OCI-LY7 (cell line): Measurements from ENCODE around the gene UACA. TPM values are rescaled to one million over a fixed set of nuclear protein-coding genes. Genes with fewer than 3 reads are reported as not detected.

Source experiments
- BruUV-seq: library from RNA; stranded (reverse); fragments of 400-500 nt; replicated peaks from 2 replicates; lab custom pipeline; 2021; lab: Mats Ljungman, UMichigan
- CTCF ChIA-PET: fragments of 300-600 bp; sonication (Branson Sonifier 250); formaldehyde crosslinking; loops from one replicate; lab custom pipeline; 2022; ENCODE audit warnings: antibody characterized with exemption; ENCODE audit not compliant: unreplicated experiment; lab: Charles Lee
- POLR2A ChIA-PET: fragments of 300-600 bp; sonication (Branson Sonifier 250); formaldehyde crosslinking; loops from one replicate; lab custom pipeline; 2022; ENCODE audit warnings: antibody characterized with exemption; lab: Charles Lee
- DNase-seq: peaks from one replicate; pipeline ENCODE4 v3.0.0-alpha.2; 2015; ENCODE audit warnings: low spot score
- H2AFZ ChIP-seq: fragments of 200-600 bp; sonication (generic), shearing (Covaris generic); 2 replicates; pipeline ENCODE4 v1.6.1; 2014; ENCODE audit warnings: mild to moderate bottlenecking, antibody characterized with exemption, low read length, moderate library complexity
- H3K27ac ChIP-seq: fragments of 200-600 bp; sonication (generic); 2 replicates; pipeline ENCODE4 v1.5.1; 2014; ENCODE audit warnings: mixed run types, low read depth, mild to moderate bottlenecking, moderate library complexity, low read length, inconsistent platforms; ENCODE audit not compliant: poor library complexity, severe bottlenecking
- H3K36me3 ChIP-seq: fragments of 200-600 bp; sonication (generic); 2 replicates; pipeline ENCODE4 v1.6.1; 2014; ENCODE audit warnings: mild to moderate bottlenecking, antibody characterized with exemption, low read length, moderate library complexity, mixed read lengths; ENCODE audit not compliant: insufficient read depth
- H3K4me1 ChIP-seq: fragments of 200-600 bp; sonication (generic); 2 replicates; pipeline ENCODE4 v1.5.1; 2014; ENCODE audit warnings: mild to moderate bottlenecking, low read length; ENCODE audit not compliant: insufficient read depth, poor library complexity, severe bottlenecking
- H3K4me2 ChIP-seq: fragments of 200-600 bp; sonication (generic); 2 replicates; pipeline ENCODE4 v1.6.1; 2014; ENCODE audit warnings: mild to moderate bottlenecking, low read length
- H3K4me3 ChIP-seq: fragments of 200-600 bp; sonication (generic); 2 replicates; pipeline ENCODE4 v1.5.1; 2014; ENCODE audit warnings: mild to moderate bottlenecking, low read depth, low read length; ENCODE audit not compliant: poor library complexity, severe bottlenecking
- H3K79me2 ChIP-seq: fragments of 200-600 bp; sonication (generic); 2 replicates; pipeline ENCODE4 v1.6.1; 2016; ENCODE audit warnings: low read depth, mild to moderate bottlenecking, low read length, moderate library complexity, mixed read lengths; ENCODE audit not compliant: insufficient read depth
- H3K9me2 ChIP-seq: fragments of 200-600 bp; sonication (generic); 2 replicates; pipeline ENCODE4 v1.6.1; 2016; ENCODE audit warnings: mild to moderate bottlenecking, low read length, mixed read lengths; ENCODE audit not compliant: insufficient read depth
- H3K9me3 ChIP-seq: fragments of 200-600 bp; sonication (generic); 2 replicates; pipeline ENCODE4 v1.6.1; 2014; ENCODE audit warnings: mild to moderate bottlenecking, mixed run types, low read length, mixed read lengths
- H4K20me1 ChIP-seq: fragments of 200-600 bp; sonication (generic); 2 replicates; pipeline ENCODE4 v1.6.1; 2014; ENCODE audit warnings: mild to moderate bottlenecking, antibody characterized with exemption, low read length, moderate library complexity, mixed read lengths; ENCODE audit not compliant: insufficient read depth
- EZH2phosphoT487 ChIP-seq: fragments of 200-600 bp; sonication (generic); IDR thresholded peaks from 2 replicates; pipeline ENCODE4 v1.6.1; 2018; ENCODE audit warnings: low read depth, borderline replicate concordance, mild to moderate bottlenecking, mixed run types, antibody characterized with exemption, low read length, moderate library complexity, mixed read lengths
- intact Hi-C: fragments of 100-400 bp; cut with micrococcal nuclease; formaldehyde crosslinking; loops from one replicate; pipeline ENCODE4 v1.10.0; 2022; ENCODE audit not compliant: unreplicated experiment
- total RNA-seq, 2 experiments: library from RNA; depleted of rRNA in 1 of 2; stranded (reverse); fragments of >200 nt in 1 of 2; shearing (Covaris generic) in 1 of 2; gene quantifications; 2 replicates each; pipeline ENCODE4 v1.2.3, GENCODE V29; 2014 to 2022
- TF ChIP-seq, protein P1 (sequence below): fragments of 200-600 bp; sonication (generic); conservative IDR thresholded peaks from 2 replicates; pipeline ENCODE4 v1.5.1; 2014; ENCODE audit warnings: mild to moderate bottlenecking, antibody characterized with exemption, low read length, moderate library complexity, mixed read lengths

The UACA gene
- total RNA-seq, 2 experiments from 2014 or later: not detected

DNA sequence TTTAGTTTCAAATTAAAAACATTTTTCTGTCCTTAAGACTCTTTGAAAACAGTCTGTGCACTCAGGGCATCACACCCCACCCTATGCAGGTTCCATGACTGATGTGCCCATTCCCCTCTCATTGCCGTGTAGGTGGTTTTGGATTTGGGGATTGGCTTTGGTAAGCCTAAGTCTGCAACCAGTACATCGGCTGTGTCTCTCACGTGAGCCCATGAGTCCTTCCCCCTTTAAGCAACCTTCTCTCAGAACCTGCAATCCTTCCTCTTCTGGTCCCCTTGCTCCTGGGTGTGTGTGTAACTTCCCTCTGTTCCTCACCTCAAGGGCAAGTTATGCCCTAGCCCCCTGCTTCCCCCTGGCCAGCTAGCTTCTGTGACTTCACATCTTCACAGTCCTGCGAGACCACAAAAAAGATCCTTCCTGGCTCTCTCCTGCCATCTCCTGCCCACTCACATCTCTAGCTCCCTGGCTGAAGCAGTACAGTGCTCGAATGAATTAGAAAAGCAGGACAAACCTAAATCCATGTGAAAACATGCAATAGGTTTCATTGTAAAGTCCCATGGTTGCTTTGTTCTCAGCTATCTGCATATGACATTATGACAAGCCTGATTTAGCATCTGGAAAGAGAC is 126.7 kb downstream of the UACA start:
- no peak for DNase-seq
- BruUV-seq: no TSS peak

DNA sequence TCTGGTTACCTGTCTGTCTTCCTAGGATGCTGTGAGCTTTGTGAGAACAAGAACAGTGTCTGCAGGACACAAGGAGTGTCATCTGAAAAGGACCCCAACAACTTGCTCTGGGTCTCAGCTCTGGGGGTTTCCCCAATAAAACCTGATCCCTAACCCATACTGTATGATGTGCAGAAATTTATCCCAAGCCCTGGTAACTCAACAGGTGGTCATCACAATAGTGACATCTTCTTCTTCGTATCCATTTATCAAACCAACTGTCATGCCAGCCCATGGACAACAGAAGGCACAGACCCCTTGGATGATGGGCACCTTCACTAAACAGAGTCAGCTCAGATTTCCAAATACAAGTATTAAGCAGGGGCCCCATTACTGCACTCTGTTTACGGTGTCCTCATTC is 127.5 kb downstream of the UACA start:
- ChIA-PET POLR2A (no interaction called here), CTCF (no interaction called here)
- intact Hi-C loops: no loop called here

More for the DNA sequence above, 126.7 kb downstream of the UACA start:
- CTCF ChIA-PET: no interaction called here
- Histone ChIP-seq H3K27ac (no peak overlapping the region), H3K36me3 (no peaks in the 10 kb centered on the region), H3K9me2 (no peaks in the 10 kb centered on the region), H3K79me2 (no peaks in the 10 kb centered on the region), H3K9me3 (no peaks in the 10 kb centered on the region), H3K4me1 (no peaks in the 10 kb centered on the region), H3K4me3 (no peak overlapping the region), H4K20me1 (no peaks in the 10 kb centered on the region), H3K4me2 (no peak overlapping the region), H2AFZ (no peak overlapping the region)
- intact Hi-C loops: no loop called here
- TF ChIP-seq, protein P1, sequence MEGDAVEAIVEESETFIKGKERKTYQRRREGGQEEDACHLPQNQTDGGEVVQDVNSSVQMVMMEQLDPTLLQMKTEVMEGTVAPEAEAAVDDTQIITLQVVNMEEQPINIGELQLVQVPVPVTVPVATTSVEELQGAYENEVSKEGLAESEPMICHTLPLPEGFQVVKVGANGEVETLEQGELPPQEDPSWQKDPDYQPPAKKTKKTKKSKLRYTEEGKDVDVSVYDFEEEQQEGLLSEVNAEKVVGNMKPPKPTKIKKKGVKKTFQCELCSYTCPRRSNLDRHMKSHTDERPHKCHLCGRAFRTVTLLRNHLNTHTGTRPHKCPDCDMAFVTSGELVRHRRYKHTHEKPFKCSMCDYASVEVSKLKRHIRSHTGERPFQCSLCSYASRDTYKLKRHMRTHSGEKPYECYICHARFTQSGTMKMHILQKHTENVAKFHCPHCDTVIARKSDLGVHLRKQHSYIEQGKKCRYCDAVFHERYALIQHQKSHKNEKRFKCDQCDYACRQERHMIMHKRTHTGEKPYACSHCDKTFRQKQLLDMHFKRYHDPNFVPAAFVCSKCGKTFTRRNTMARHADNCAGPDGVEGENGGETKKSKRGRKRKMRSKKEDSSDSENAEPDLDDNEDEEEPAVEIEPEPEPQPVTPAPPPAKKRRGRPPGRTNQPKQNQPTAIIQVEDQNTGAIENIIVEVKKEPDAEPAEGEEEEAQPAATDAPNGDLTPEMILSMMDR: no peak
- TF ChIP-seq EZH2phosphoT487: no peak
- POLR2A ChIA-PET: no interaction called here

DNA sequence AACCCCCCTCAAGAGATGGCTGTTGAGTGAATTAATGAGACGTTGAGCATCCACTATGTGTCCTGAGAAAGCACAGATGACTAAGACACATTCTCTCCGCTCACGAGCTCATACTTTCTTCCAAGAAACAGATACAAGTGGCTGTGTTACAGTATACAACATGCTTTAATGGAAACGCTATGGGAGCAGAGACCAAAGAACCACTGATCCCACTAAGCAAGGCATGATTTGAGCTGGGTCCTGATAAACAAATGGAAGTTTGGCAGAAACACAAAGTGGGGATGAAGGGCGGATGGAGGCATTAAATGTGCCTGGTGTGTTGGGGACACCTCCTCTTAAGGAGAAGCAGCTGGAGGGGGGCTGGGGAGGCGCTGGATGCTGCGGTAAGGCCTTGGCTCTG is 129.4 kb downstream of the UACA start:
- H3K79me2 ChIP-seq: no peaks in the 10 kb centered on the region
- no peak overlapping the region for H3K4me2 ChIP-seq
- no peak overlapping the region for H3K4me3 ChIP-seq
- intact Hi-C loops: no loop called here
- H3K9me3 ChIP-seq: no peaks in the 10 kb centered on the region
- TF ChIP-seq, protein P1: no peak
- TF ChIP-seq EZH2phosphoT487: no peak
- no peaks in the 10 kb centered on the region for H3K4me1 ChIP-seq
- H4K20me1 ChIP-seq: no peaks in the 10 kb centered on the region
- no peaks in the 10 kb centered on the region for H3K9me2 ChIP-seq
- no peak for DNase-seq
- H2AFZ ChIP-seq: no peak overlapping the region
- POLR2A ChIA-PET: interaction anchor here (0.6 to 0.7 kb wide), 2 partner anchors 190 to 702 kb away, joined by 3 read pairs; no protein-coding TSS in a partner anchor
- H3K36me3 ChIP-seq: no peaks in the 10 kb centered on the region
- BruUV-seq: no TSS peak
- no peak overlapping the region for H3K27ac ChIP-seq
- CTCF ChIA-PET: no interaction called here

More for the DNA sequence above, 127.5 kb downstream of the UACA start:
- Histone ChIP-seq H3K27ac (no peak overlapping the region), H2AFZ (no peak overlapping the region), H3K4me3 (no peak overlapping the region), H3K36me3 (no peaks in the 10 kb centered on the region), H3K79me2 (no peaks in the 10 kb centered on the region), H4K20me1 (no peaks in the 10 kb centered on the region), H3K9me3 (no peaks in the 10 kb centered on the region), H3K4me2 (no peak overlapping the region), H3K9me2 (no peaks in the 10 kb centered on the region), H3K4me1 (no peaks in the 10 kb centered on the region)
- TF ChIP-seq EZH2phosphoT487: no peak
- TF ChIP-seq, protein P1: no peak
- no peak for DNase-seq
- BruUV-seq: no TSS peak
